HepG2 (cell line): ENCODE results near the gene ITGAE. TPM values are rescaled to one million over a fixed set of nuclear protein-coding genes. Genes with fewer than 3 reads are reported as not detected.

Experiments
- CREB1 ChIP-seq, 2 experiments: fragments of 450-650 bp in 1 of 2; IDR thresholded peaks; 2 replicates each; pipeline ENCODE4 v1.6.1; 2016 to 2017; ENCODE audit warnings: control low read depth in 1 of 2, mild to moderate bottlenecking in 1 of 2, missing compliant biosample characterization in 1 of 2, missing genetic modification characterization in 1 of 2
- ELF3 ChIP-seq: IDR thresholded peaks from 2 replicates; pipeline ENCODE4 v1.6.1; 2016; ENCODE audit warnings: missing genetic modification reagents, missing compliant biosample characterization
- GZF1 ChIP-seq: sonication (generic); formaldehyde crosslinking; IDR thresholded peaks from 2 replicates; pipeline ENCODE4 v1.5.1; 2020; ENCODE audit warnings: mild to moderate bottlenecking, missing genetic modification reagents
- KAT7 ChIP-seq: IDR thresholded peaks from 2 replicates; pipeline ENCODE4 v1.6.1; 2018; ENCODE audit warnings: borderline replicate concordance, missing compliant biosample characterization
- KDM5A ChIP-seq: fragments of 200-600 bp; sonication (generic); IDR thresholded peaks from 2 replicates; pipeline ENCODE4 v1.7.0; 2018; ENCODE audit warnings: antibody characterized with exemption, mild to moderate bottlenecking, low read length, borderline replicate concordance
- MTF2 ChIP-seq: sonication (generic); formaldehyde crosslinking; IDR thresholded peaks from 2 replicates; pipeline ENCODE4 v1.5.0; 2020; ENCODE audit warnings: missing genetic modification reagents, borderline replicate concordance
- MXI1 ChIP-seq: IDR thresholded peaks from 3 replicates; pipeline ENCODE4 v1.6.1; 2012; ENCODE audit warnings: low read depth, low read length, inconsistent platforms, borderline replicate concordance
- PBX3 ChIP-seq: sonication (generic); formaldehyde crosslinking; IDR thresholded peaks from 2 replicates; pipeline ENCODE4 v1.8.1; 2023; ENCODE audit warnings: missing genetic modification reagents, inconsistent platforms, borderline replicate concordance
- PHF21A ChIP-seq: sonication (generic); formaldehyde crosslinking; IDR thresholded peaks from 2 replicates; pipeline ENCODE4 v1.5.0; 2020; ENCODE audit warnings: mild to moderate bottlenecking, missing genetic modification reagents
- RBAK ChIP-seq: sonication (generic); formaldehyde crosslinking; IDR thresholded peaks from 2 replicates; pipeline ENCODE4 v1.5.1; 2020; ENCODE audit warnings: mild to moderate bottlenecking, missing genetic modification reagents
- SATB2 ChIP-seq: sonication (generic); formaldehyde crosslinking; IDR thresholded peaks from 2 replicates; pipeline ENCODE4 v1.5.0; 2020; ENCODE audit warnings: missing genetic modification reagents
- TRAFD1 ChIP-seq: sonication (generic); formaldehyde crosslinking; IDR thresholded peaks from 2 replicates; pipeline ENCODE4 v1.5.1; 2020; ENCODE audit warnings: missing genetic modification reagents, mild to moderate bottlenecking, borderline replicate concordance
- XBP1 ChIP-seq: sonication (generic); formaldehyde crosslinking; IDR thresholded peaks from 2 replicates; pipeline ENCODE4 v1.5.0; 2020; ENCODE audit warnings: missing genetic modification reagents
- ZKSCAN8 ChIP-seq: IDR thresholded peaks from 2 replicates; pipeline ENCODE4 v1.6.1; 2016; ENCODE audit warnings: borderline replicate concordance, missing genetic modification reagents, missing compliant biosample characterization
- ZNF12 ChIP-seq: sonication (generic); formaldehyde crosslinking; IDR thresholded peaks from 2 replicates; pipeline ENCODE4 v1.5.0; 2020; ENCODE audit warnings: missing genetic modification reagents
- ZNF224 ChIP-seq: sonication (generic); formaldehyde crosslinking; IDR thresholded peaks from 2 replicates; pipeline ENCODE4 v1.5.0; 2020; ENCODE audit warnings: mild to moderate bottlenecking, missing genetic modification reagents
- ZNF263 ChIP-seq: sonication (generic); formaldehyde crosslinking; IDR thresholded peaks from 2 replicates; pipeline ENCODE4 v1.4.0; 2020; ENCODE audit warnings: missing genetic modification reagents
- ZNF274 ChIP-seq: sonication (generic); formaldehyde crosslinking; IDR thresholded peaks from 2 replicates; pipeline ENCODE4 v1.5.1; 2020; ENCODE audit warnings: mild to moderate bottlenecking, missing genetic modification reagents
- ZNF382 ChIP-seq: sonication (generic); formaldehyde crosslinking; IDR thresholded peaks from 2 replicates; pipeline ENCODE4 v1.5.0; 2020; ENCODE audit warnings: missing genetic modification reagents, mild to moderate bottlenecking, borderline replicate concordance
- polyA plus RNA-seq, 8 experiments: library from polyadenylated mRNA; depleted of rRNA in 3 of 8; stranded (reverse) in 7 of 8; unstranded in 1 of 8; fragments of >200 nt; fragmentation: Illumina TruSeq in 4 of 8; extraction: Trizol in 4 of 8; gene quantifications; 2 replicates each; pipeline versions ENCODE4 v1.2.1 to v1.2.3, GENCODE V29; 2011 to 2016; ENCODE audit warnings: low read depth in 4 of 8, missing spikeins in 1 of 8, mixed read lengths in 1 of 8; ENCODE audit not compliant: insufficient read depth in 1 of 8
- total RNA-seq, 5 experiments: library from RNA; depleted of rRNA; stranded (reverse); fragments of >200 nt; fragmentation: Illumina TruSeq; extraction: Trizol; gene quantifications; 2 replicates each; pipeline ENCODE4 v1.2.3, GENCODE V29; 2016; ENCODE audit warnings: low read depth in 1 of 5
- TF ChIP-seq, protein P1 (sequence below): sonication (generic); formaldehyde crosslinking; IDR thresholded peaks from 2 replicates; pipeline ENCODE4 v1.8.0; 2022; ENCODE audit warnings: mild to moderate bottlenecking, missing genetic modification reagents
- TF ChIP-seq, protein P2 (sequence below): sonication (generic); IDR thresholded peaks from 2 replicates; pipeline ENCODE4 v1.6.1; 2016; ENCODE audit warnings: low read depth, borderline replicate concordance
- TF ChIP-seq, protein P3 (sequence below): sonication (generic); formaldehyde crosslinking; IDR thresholded peaks from 2 replicates; pipeline ENCODE4 v1.5.0; 2020; ENCODE audit warnings: missing genetic modification reagents, mild to moderate bottlenecking, borderline replicate concordance

The ITGAE gene
- total and polyA plus RNA-seq, 2 of the 13 experiments (the other 11 are each of a cell fraction or from before 2014, with no cell fraction given) = 42.3 to 49.0 TPM

- TF ChIP-seq, protein P1, sequence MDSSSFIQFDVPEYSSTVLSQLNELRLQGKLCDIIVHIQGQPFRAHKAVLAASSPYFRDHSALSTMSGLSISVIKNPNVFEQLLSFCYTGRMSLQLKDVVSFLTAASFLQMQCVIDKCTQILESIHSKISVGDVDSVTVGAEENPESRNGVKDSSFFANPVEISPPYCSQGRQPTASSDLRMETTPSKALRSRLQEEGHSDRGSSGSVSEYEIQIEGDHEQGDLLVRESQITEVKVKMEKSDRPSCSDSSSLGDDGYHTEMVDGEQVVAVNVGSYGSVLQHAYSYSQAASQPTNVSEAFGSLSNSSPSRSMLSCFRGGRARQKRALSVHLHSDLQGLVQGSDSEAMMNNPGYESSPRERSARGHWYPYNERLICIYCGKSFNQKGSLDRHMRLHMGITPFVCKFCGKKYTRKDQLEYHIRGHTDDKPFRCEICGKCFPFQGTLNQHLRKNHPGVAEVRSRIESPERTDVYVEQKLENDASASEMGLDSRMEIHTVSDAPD = no peak
- TF ChIP-seq KDM5A (peak; percentile 78), RBAK (CRISPR knock-in tag) (no peak), ELF3 (CRISPR knock-in tag) (no peak; the same call in none of the 2 replicates), KAT7 (CRISPR knock-in tag) (peak; percentile 58; the same call in 1 of the 2 replicates), SATB2 (CRISPR knock-in tag) (0 out of 2 replicates have a peak, but pooled peaks have one; percentile 69), ZNF224 (no peak), PHF21A (CRISPR knock-in tag) (peak; percentile 80; the same call in 1 of the 2 replicates), ZNF263 (peak; percentile 43; the same call in 1 of the 2 replicates), ZNF12 (CRISPR knock-in tag) (no peak), PBX3 (CRISPR knock-in tag) (no peak), XBP1 (CRISPR knock-in tag) (no peak), MXI1 (peak; percentile 38; the same call in 1 of the 3 replicates), ZNF382 (CRISPR knock-in tag) (no peak), ZNF274 (CRISPR knock-in tag) (peak; percentile 26; the same call in 1 of the 2 replicates), TRAFD1 (peak; percentile 53; the same call in 1 of the 2 replicates), MTF2 (CRISPR knock-in tag) (peak; percentile 83; the same call in 1 of the 2 replicates), GZF1 (CRISPR knock-in tag) (no peak), CREB1 (IDR thresholded peaks at IDR 0.05) (no peak), CREB1 (CRISPR knock-in tag; IDR thresholded peaks at IDR 0.05) (no peak), ZKSCAN8 (no peak)
- TF ChIP-seq, protein P2, sequence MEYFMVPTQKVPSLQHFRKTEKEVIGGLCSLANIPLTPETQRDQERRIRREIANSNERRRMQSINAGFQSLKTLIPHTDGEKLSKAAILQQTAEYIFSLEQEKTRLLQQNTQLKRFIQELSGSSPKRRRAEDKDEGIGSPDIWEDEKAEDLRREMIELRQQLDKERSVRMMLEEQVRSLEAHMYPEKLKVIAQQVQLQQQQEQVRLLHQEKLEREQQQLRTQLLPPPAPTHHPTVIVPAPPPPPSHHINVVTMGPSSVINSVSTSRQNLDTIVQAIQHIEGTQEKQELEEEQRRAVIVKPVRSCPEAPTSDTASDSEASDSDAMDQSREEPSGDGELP = no peak
- TF ChIP-seq, protein P3, sequence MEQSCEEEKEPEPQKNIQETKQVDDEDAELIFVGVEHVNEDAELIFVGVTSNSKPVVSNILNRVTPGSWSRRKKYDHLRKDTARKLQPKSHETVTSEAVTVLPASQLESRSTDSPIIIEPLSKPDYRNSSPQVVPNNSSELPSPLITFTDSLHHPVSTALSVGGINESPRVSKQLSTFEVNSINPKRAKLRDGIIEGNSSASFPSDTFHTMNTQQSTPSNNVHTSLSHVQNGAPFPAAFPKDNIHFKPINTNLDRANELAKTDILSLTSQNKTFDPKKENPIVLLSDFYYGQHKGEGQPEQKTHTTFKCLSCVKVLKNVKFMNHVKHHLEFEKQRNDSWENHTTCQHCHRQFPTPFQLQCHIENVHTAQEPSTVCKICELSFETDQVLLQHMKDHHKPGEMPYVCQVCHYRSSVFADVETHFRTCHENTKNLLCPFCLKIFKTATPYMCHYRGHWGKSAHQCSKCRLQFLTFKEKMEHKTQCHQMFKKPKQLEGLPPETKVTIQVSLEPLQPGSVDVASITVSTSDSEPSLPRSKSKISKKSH (CRISPR knock-in tag) = no peak; the same call in 1 of the 2 replicates
Observed at GRCh38 chr17:3668279-3669084, 132.5 kb downstream of the ITGAE start, which contains the start of the genes EMC6 and TAX1BP3 (continued).
